DMS53 (cell line): ENCODE measurements around the gene MTHFSD.

Experiments
- DNase-seq: peaks from one replicate; lab custom pipeline; 2025; lab: John Stamatoyannopoulos, UW

Gene MTHFSD

DNA sequence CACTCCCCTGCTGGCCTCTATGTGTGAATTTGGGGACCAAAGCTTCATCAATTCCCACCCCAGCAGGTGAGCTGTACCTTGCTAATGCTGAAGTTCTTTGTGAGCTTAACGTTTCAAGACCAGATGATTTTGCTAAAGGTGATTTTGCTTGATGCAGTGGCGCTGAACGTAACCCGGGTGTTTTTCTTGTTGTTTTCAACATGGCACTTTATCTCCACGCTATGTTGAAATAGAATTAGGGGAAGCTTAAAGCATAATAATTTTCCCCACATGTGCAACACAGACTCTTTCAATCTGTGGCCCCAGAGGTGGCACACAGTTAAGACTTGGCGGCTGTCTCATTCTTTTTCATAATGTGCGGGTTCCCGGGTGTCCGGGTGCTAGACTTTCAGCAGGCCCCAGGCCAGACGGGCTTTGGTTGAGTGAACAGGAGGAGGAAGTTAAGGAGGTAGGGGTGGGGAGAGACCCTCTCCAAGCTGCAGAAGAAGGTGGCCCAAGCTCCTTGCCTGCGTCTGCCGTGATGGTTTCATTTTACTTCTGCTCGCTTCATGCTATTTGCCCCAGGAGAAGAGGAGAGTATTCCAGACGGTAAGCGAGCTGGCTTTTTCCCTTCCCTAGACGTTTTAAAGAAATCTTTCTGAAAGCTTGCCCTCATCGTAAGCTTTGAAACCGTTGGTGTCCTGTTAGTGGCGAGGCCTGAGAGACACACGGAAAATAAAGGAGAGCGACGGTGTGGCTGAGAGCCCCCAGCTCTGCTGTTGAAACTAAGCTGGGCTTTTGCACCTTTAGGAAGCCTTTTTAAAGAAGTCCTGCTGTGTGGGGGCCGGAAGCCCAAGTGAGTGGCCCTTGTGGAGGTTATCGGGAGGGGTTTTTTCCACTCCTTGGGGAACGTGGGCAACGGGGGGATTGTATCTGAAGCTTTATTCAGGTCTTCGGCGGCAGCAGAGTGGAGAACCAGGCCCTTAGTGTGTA, 15.8 kb upstream of the MTHFSD start:
- DNase-seq: no peak

DNA sequence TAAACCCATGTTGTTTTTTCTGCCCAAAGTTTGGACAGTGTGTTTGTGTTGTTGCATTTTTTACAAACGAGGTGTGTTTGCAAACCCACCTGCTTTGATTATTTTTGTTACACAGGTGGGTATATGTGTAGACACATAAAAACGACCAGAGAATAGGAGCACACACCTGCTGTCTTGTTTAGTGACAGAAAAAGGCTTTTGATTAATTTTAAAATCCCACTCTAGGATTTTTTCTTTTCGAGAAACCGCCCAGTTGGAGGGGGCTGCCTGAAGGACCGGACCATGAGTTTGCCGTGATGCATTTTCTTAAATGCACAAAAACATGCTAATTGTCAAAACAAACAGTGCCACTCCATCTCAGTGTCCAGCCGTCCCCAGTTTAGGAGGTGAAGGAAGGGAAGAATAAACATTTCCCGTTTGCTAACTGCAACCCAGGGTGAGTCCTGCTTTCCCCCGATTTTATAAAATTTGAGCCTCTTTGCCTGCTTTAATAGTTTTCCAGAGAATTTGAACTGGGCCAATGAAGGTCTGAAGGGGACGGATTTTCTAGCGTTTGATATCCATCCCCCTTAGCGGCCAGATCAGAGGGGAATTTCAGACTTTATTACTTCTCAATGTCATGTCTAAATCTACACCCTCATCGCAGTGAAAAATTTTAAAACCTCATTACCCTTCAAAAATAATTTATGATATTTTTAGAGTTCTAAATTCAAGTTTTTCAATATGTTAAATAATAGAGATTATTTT, 14.8 kb upstream of the MTHFSD start:
- DNase-seq: no peak

DNA sequence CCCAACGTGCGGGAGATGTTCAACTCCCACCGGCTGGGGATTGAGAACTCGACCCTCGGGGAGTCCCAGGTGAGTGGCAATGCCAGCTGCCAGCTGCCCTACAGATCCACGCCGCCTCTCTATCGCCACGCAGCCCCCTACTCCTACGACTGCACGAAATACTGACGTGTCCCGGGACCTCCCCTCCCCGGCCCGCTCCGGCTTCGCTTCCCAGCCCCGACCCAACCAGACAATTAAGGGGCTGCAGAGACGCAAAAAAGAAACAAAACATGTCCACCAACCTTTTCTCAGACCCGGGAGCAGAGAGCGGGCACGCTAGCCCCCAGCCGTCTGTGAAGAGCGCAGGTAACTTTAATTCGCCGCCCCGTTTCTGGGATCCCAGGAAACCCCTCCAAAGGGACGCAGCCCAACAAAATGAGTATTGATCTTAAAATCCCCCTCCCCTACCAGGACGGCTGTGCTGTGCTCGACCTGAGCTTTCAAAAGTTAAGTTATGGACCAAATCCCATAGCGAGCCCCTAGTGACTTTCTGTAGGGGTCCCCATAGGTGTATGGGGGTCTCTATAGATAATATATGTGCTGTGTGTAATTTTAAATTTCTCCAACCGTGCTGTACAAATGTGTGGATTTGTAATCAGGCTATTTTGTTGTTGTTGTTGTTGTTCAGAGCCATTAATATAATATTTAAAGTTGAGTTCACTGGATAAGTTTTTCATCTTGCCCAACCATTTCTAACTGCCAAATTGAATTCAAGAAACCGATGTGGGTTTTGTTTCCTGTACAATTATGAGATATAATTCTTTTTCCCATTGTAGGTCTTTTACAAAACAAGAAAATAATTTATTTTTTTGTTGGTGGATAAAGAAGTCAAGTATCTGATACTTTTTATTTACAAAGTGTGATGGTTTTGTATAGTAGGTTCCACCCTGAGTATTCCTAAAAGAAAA, 13.9 kb upstream of the MTHFSD start:
- no peak for DNase-seq

DNA sequence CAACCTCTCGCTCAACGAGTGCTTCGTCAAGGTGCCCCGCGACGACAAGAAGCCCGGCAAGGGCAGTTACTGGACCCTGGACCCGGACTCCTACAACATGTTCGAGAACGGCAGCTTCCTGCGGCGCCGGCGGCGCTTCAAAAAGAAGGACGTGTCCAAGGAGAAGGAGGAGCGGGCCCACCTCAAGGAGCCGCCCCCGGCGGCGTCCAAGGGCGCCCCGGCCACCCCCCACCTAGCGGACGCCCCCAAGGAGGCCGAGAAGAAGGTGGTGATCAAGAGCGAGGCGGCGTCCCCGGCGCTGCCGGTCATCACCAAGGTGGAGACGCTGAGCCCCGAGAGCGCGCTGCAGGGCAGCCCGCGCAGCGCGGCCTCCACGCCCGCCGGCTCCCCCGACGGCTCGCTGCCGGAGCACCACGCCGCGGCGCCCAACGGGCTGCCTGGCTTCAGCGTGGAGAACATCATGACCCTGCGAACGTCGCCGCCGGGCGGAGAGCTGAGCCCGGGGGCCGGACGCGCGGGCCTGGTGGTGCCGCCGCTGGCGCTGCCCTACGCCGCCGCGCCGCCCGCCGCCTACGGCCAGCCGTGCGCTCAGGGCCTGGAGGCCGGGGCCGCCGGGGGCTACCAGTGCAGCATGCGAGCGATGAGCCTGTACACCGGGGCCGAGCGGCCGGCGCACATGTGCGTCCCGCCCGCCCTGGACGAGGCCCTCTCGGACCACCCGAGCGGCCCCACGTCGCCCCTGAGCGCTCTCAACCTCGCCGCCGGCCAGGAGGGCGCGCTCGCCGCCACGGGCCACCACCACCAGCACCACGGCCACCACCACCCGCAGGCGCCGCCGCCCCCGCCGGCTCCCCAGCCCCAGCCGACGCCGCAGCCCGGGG, 12.9 kb upstream of the MTHFSD start:
- DNase-seq: no peak

DNA sequence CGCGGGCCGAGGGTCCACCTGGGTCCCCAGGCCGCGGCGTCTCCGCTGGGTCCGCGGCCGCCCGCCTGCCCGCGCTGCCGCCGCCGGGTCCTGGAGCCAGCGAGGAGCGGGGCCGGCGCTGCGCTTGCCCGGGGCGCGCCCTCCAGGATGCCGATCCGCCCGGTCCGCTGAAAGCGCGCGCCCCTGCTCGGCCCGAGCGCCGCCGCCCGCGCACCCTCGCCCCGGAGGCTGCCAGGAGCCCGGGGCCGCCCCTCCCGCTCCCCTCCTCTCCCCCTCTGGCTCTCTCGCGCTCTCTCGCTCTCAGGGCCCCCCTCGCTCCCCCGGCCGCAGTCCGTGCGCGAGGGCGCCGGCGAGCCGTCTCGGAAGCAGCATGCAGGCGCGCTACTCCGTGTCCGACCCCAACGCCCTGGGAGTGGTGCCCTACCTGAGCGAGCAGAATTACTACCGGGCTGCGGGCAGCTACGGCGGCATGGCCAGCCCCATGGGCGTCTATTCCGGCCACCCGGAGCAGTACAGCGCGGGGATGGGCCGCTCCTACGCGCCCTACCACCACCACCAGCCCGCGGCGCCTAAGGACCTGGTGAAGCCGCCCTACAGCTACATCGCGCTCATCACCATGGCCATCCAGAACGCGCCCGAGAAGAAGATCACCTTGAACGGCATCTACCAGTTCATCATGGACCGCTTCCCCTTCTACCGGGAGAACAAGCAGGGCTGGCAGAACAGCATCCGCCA, 12.1 kb upstream of the MTHFSD start:
- no peak for DNase-seq

DNA sequence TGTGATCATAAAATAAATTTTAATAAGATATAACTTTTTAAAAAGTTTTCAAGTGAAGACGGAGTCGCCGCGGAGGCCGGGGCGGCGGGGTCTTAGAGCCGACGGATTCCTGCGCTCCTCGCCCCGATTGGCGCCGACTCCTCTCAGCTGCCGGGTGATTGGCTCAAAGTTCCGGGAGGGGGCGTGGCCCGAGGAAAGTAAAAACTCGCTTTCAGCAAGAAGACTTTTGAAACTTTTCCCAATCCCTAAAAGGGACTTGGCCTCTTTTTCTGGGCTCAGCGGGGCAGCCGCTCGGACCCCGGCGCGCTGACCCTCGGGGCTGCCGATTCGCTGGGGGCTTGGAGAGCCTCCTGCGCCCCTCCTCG, 11.5 kb upstream of the MTHFSD start, which contains the start of gene FOXC2:
Gene FOXC2, plus strand, starts transcription at position 229 of the 365 bp plus-strand sequence. CDS start 507 bp downstream, outside the sequence.
- DNase-seq: no peak

DNA sequence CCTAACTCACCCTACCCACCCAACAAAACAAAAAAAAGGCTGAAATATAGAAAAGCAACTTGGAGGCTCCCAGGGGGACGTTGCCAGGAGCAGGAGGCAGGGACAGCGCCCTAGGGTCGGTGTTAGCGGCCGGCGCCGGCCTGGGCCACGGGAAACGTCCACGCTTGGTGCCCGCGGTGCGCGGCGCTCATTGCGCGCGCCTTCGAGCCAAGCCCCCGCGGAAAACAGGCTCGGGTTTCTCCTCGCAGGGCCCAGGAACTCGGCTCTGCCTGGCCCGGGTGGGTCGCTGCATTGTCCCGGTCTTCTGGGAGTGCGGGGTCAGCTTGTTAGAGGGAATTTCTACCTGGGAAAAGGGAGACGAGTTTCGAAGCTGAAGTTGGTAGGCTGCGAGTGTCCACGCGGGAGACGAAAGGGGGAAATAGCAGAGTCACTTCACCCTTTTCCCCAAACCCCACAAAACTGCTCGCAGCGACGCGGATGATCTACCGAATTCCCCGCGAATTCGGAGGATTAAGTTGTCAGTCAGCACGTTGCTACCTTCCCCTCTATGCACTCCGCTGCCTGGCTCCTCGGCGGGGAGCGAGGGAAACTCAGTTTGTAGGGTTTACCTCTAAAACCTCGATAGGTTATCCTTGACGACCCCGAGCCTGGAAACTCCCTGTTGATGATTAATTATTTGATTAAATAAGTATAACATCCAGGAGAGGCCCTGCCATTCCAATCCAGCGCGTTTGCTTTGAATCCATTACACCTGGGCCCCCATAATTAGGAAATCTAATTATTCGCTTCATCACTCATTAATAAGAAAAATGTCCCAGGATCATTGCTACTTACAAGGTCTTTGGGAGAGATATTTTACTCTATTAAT, 10.8 kb upstream of the MTHFSD start:
- no peak for DNase-seq

DNA sequence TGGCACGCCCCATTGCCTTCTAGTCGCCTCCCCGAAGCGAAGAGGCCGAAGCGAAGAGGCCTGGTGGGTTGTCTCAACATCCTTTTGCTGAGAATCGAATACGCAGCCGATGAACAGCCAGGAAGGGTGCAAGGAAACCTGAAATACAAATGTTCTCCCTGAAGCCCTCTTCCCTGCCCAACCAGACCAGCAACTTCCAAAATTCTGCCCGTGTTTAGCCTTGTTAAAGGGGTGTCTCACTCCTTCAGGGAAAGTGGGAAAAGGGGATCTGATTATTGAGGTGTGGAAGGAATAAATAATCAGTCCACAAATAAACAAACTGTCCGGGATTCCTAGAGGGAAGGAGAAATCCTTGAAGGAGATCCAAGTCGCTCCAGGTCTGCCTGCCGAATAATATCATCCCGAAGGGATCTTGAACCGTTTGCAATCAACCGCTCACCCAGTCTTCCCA, 10.2 kb upstream of the MTHFSD start:
- DNase-seq: no peak

DNA sequence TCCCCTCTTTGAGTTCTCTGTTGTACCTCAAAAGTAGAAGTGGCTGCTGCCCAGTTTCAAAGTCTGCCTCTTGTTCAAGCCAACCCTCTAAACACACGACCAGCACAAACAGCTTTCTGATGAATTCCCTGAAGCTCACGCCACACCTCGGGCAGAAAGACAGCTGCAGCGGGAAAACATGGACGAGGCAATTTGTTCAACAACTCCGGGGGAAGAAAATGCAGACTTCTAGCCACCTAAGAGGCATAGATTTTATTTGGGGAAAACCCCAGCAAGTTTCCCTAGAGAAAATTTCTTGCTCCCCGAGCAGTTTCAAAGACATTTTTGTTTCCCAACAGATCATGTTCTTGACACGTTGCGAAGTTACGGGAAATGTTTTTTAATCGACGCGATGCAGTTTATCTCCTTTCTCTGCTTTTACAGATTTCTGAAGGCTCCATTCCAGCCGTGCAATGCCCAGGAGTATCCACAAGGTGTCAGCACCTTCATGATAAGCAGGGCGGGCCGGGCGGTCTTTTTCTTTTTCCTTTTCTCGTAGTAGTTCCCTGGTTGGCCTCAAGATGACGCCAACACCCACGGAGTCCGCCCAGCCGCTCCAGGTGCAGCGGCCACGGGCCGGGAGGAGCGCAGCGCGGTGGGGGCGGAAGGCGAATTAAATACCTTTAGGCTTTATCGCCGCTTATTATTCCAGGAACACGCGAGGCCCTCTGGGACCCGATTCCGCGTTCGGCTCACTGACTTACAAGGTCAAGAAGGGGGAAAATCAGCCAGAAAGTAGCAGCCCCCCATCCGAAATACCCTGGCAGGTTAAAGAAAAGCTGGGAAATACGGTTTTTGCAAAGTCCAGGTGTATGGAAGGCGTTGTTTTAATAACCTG, 8.7 kb upstream of the MTHFSD start:
- DNase-seq: peak; percentile 90

DNA sequence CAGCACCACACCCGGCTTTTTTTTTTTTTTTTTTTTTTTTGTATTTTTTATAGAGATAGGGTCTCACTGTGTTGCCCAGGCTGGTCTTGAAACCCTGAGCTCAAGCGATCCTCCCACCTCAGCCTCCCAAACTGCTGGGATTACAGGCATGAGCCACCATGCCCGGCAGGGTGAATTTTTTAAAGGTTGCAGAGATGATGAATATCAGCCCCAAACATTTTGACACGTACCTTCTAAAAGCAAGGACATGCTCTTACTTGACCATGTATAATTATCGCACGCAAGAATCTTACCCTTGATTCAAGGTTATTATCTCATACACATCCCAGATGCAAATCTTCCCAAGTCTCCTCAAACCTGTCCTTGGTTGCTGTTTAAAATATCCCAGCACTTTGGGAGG, 7.3 kb upstream of the MTHFSD start:
- no peak for DNase-seq

DNA sequence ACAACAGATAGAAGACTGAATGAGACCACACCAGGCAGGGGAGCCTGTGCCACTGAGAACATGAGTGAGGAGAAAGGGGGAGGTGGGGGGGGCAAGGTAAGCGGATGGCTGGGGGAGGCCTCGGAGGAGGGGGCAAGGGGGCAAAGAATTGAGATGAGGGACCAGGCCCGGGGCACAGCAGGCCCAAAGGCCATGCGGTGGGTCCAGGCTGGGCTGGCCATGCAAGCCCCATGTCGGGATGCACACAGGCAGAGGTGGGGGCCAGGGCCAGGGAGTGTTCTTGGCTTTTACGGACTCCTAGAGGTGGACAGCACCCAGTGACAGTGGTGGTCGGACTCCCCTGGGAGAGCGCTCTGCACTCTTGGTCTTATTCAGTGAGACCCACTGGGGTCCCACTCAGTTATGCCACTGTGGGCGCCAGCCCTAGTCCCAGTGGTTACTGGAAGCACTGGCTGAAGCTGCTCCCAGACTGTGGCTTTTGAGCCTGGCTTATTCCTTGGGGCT, 4.8 kb upstream of the MTHFSD start:
- DNase-seq: no peak

DNA sequence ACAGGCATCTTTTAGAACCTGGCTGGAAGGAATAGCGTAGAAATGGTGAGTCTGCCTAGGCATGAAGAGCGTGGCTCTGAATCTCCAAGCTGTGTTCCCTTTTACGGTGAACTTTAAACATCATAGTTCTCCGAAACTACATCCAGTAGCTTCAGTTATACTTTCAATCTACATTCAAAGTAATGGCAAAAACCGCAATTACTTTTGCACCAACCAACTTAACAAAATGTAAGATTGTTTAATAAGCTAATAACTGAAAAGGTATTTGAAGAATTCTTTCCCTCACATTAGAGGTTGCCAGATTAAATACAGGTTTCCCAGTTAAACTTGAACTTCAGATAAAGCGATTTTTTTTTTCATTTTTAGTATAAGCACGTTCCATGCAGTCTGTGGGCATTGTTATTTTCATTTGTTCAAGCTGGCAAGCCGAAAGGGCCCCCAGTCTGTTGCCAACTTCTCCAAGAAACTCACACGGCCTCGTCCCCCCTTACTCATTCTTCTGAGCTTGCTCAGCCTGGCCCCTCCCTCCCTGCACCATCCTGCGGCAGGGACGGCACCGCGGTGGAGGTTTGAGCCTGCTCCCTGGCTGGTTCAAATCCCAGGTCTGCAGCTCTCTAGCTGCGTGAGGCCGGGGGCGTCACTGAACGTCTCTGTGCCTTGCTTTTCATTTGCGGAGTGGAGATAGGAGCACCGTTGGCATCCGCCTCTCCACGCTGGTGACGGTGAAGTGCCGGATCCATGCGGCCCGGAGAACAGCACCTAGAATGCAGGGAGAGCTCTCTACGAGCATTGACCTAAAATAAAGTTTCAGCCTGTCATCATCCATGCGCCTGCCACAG, 3.5 kb upstream of the MTHFSD start:
- no peak for DNase-seq

DNA sequence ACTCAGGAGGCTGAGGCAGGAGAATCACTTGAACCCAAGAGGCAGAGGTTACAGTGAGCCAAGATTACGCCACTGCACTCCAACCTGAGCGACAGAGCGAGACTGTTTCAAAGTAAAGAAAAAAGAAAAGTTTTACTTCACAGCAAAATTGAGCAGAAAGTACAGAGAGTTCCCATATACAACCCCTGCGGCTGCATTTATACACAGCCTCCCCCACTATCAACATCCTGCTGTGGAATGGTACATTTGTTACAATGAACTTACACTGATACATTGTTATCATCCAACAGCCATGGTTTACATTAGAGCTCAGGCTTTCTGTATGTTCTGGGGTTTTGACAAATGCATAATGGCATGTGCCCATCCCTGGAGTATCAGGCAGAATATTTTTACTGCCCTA, 2.6 kb upstream of the MTHFSD start:
- no peak for DNase-seq

DNA sequence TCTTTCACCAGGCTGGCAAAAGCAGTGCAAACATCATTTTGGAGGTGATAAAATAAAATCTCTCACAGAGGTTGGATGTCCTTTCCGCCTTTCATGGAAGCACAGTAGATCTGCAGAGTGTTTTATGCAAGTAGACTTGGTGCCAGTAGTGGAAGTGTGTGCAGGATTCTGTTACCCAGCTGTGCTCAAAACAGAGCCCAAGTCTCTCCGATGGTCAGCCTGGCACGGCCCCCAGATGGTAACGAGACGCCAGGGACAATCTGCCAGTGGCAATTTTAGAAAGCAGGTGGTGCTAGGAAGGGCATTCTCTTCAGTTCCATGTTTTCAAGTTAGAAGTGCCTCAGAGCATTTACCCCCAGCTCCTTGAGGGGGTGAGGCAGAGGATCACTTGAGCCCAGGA, 1.5 kb upstream of the MTHFSD start:
- DNase-seq: no peak

DNA sequence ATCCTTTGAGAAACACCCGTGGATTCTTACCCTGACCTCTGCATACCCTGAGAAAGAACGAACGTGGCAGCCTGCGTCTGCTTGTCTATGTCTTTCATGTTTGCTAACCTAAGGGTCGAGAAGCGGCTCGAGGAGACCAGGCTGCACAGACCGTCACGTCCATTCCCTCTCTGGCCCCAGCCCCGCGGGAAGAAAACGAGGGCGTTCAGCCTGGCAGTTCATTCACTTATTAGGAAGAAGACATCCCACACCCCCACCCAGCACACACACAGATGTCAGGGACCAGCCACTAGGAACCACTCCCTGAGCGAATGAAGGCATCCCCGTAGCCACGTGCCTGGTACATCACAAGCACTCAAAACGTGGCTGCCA, 655 bp upstream of the MTHFSD start:
- no peak for DNase-seq

DNA sequence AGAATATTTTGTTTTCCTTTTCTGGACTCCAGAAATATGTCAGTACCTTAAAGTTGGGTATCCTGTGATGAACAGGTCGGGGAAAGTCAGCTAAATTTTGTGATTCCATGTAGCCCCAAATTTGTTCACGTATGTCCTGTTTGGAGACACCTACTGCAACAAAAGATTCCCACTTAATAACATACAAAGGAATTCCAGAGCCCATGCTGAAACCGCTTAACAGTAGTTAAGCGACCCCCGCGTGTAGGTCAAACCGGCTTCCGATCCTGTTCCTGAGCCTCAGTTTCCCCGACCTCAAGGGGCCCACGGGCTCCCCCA, 477 bp downstream of the MTHFSD start:
- no peak for DNase-seq

DNA sequence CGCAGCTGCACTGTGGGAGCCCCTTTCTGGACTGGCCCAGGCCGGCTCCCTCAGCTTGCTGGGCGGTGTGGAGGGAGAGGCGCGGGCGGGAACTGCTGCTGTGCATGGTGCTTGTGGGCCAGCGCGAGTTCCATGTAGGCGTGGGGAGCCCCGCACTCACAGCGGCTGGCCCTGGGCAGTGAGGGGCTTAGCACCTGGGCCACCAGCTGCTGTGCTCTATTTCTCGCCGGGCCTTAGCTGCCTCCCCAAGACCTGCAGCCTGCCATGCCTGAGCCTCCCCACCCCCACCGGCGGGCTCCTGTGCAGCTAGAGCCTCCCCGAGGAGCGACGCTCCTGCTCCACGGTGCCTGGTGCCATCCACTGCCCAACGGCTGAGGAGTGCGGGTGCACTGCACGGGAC, 1.7 kb downstream of the MTHFSD start:
- no peak for DNase-seq
